Lung (tissue), 12 donors: ENCODE results near the gene USP21. TPM values are rescaled to one million over a fixed set of nuclear protein-coding genes. Genes with fewer than 3 reads are reported as not detected.

Experiments used
- ATAC-seq: fragments of 200-7000 bp; cut with Tn5 transposase; one replicate; pipeline ENCODE4 v1.9.1; 2020; ENCODE audit warnings: moderate number of reproducible peaks; ENCODE audit not compliant: insufficient read depth, low FRiP score
- DNase-seq, 3 donors: peaks; one replicate each; pipeline ENCODE4 v3.0.0-alpha.2; 2013 to 2017
- H3K27ac ChIP-seq, 2 donors: one replicate each; pipeline ENCODE4 v1.5.1; 2013; ENCODE audit warnings: mild to moderate bottlenecking in 2 of 2, moderate library complexity in 2 of 2, control low read depth in 1 of 2, inconsistent platforms in 1 of 2, low read depth in 1 of 2, low read length in 1 of 2
- H3K27me3 ChIP-seq, 3 donors: one replicate each; pipeline ENCODE4 v1.5.1; 2013; ENCODE audit warnings: low read length in 2 of 3; ENCODE audit not compliant: control insufficient read depth in 3 of 3, insufficient read depth in 3 of 3
- H3K36me3 ChIP-seq, 4 donors: one replicate each; pipeline ENCODE4 v1.5.1; 2013; ENCODE audit warnings: low read length in 4 of 4, mild to moderate bottlenecking in 1 of 4, moderate library complexity in 1 of 4; ENCODE audit not compliant: control insufficient read depth in 4 of 4, insufficient read depth in 4 of 4
- H3K4me1 ChIP-seq, 5 donors: one replicate each; pipeline ENCODE4 v1.5.1; 2013; ENCODE audit warnings: low read length in 5 of 5, mild to moderate bottlenecking in 2 of 5, moderate library complexity in 1 of 5; ENCODE audit not compliant: control insufficient read depth in 5 of 5, insufficient read depth in 5 of 5
- H3K4me3 ChIP-seq: one replicate; pipeline ENCODE4 v1.5.1; 2013; ENCODE audit warnings: mild to moderate bottlenecking, control low read depth, moderate library complexity
- H3K9ac ChIP-seq, 2 donors: one replicate each; pipeline ENCODE4 v1.5.1; 2013; ENCODE audit warnings: low read length in 2 of 2, control low read depth in 1 of 2; ENCODE audit not compliant: insufficient read depth in 1 of 2
- H3K9me3 ChIP-seq, 4 donors: one replicate each; pipeline ENCODE4 v1.5.1; 2013; ENCODE audit warnings: low read length in 3 of 4, mild to moderate bottlenecking in 1 of 4, moderate library complexity in 1 of 4; ENCODE audit not compliant: control insufficient read depth in 4 of 4, insufficient read depth in 3 of 4
- CTCF ChIP-seq: IDR thresholded peaks from 2 replicates; pipeline ENCODE4 v1.5.1; 2012; ENCODE audit warnings: mild to moderate bottlenecking; ENCODE audit errors: control extremely low read depth, extremely low read depth
- WGBS, 2 donors: extraction: QIAGEN DNeasy Blood & Tissue Kit; methylation state at CpG; one replicate each; pipeline ENCODE4 v1.1.7; 2013; 5-methylcytosine and 5-hydroxymethylcytosine counted together
- polyA plus RNA-seq, 2 donors: library from polyadenylated mRNA; stranded (reverse); fragments of 200-250 nt; gene quantifications; one replicate each; pipeline ENCODE4 v1.2.1, GENCODE V29; 2013
- total RNA-seq, 2 donors: library from RNA; depleted of rRNA in 1 of 2; stranded (reverse); fragments of >200 nt in 1 of 2; gene quantifications; one replicate each; pipeline ENCODE4 v1.2.1, GENCODE V29; 2014 to 2021
- donor health status: control.
- donor health status: control.
- donor health status: Bipolar disorder and iron deficiency.
- donor health status: healthy.
- donor health status: DM: yes; HTN: yes; CAD: no.

USP21 gene
- total and polyA plus RNA-seq, 4 donors: 18.2 to 28.6 (median 21.2) TPM

GRCh38 chr1:161196111-161196510 is 36.8 kb downstream of the USP21 start:
- Histone ChIP-seq H3K4me3 (no peak overlapping the region), H3K4me1 (peaks cover 0 to 49% (median 32%) of the 10 kb centered on the region in 5 donors), H3K27ac (no peak overlapping the region), H3K9me3 (no peaks in the 10 kb centered on the region), H3K9ac (no peak overlapping the region), H3K27me3 (no peaks in the 10 kb centered on the region), H3K36me3 (peaks cover 0 to 3% (median 0%) of the 10 kb centered on the region in 4 donors)
- 95 to 96% methylated on average over 7 of the region's 7 CpGs for WGBS, 2 donors
- no peak for DNase-seq
- TF ChIP-seq CTCF: no peak
- ATAC-seq: no peak

GRCh38 chr1:161196521-161197451 is 37.5 kb downstream of the USP21 start:
- peak overlapping the region; percentile 7 for H3K4me3 ChIP-seq
- no peak for TF ChIP-seq CTCF
- no peak overlapping the region for H3K27ac ChIP-seq
- H3K36me3 ChIP-seq: peaks cover 0 to 3% (median 0%) of the 10 kb centered on the region in 4 donors
- H3K4me1 ChIP-seq: peaks cover 0 to 56% (median 37%) of the 10 kb centered on the region in 5 donors
- peak overlapping the region in 1 of 2 donors; percentile 34 for H3K9ac ChIP-seq
- DNase-seq: peak; percentile 62 to 81 (median 74)
- WGBS, 2 donors: 83 to 92% methylated on average over 27 of the region's 27 CpGs
- H3K9me3 ChIP-seq: no peaks in the 10 kb centered on the region
- no peak for ATAC-seq
- H3K27me3 ChIP-seq: no peaks in the 10 kb centered on the region

- H3K9me3 ChIP-seq: no peaks in the 10 kb centered on the region
- H3K36me3 ChIP-seq: peaks cover 0 to 3% (median 0%) of the 10 kb centered on the region in 4 donors
- 82 to 86% methylated on average over 11 of the region's 11 CpGs for WGBS, 2 donors
- peak overlapping the region; percentile 7 for H3K4me3 ChIP-seq
- H3K27me3 ChIP-seq: no peaks in the 10 kb centered on the region
- DNase-seq: no peak
- peak overlapping the region in 1 of 2 donors; percentile 38 for H3K27ac ChIP-seq
- no peak for ATAC-seq
- TF ChIP-seq CTCF: no peak
- peak overlapping the region; percentile 21 to 34 for H3K9ac ChIP-seq
- peaks cover 0 to 58% (median 37%) of the 10 kb centered on the region in 5 donors for H3K4me1 ChIP-seq
Measured at GRCh38 chr1:161197560-161198193, 38.4 kb downstream of the USP21 start.
